GM23338 (cell line): ENCODE data around the gene CDK14. TPM values are rescaled to one million over a fixed set of nuclear protein-coding genes. Genes with fewer than 3 reads are reported as not detected.

Experiments used
- ATAC-seq: fragments of 200-7000 bp; cut with Tn5 transposase; 3 replicates; pipeline ENCODE4 v1.9.1; 2020
- DNase-seq: peaks from one replicate; pipeline ENCODE4 v3.0.0-alpha.2; 2015; ENCODE audit warnings: low spot score
- H2AFZ ChIP-seq: fragments of 200-600 bp; sonication (generic); 2 replicates; pipeline ENCODE4 v1.8.0; 2016; ENCODE audit warnings: antibody characterized with exemption, mild to moderate bottlenecking, moderate library complexity
- H3F3A ChIP-seq: fragments of 200-600 bp; sonication (generic); replicated peaks from 2 replicates; pipeline ENCODE4 v1.8.0; 2017; ENCODE audit warnings: antibody characterized with exemption, mixed run types, low read depth
- H3K27ac ChIP-seq: fragments of 200-600 bp; sonication (generic); 2 replicates; pipeline ENCODE4 v1.6.1; 2016; ENCODE audit warnings: low read depth
- H3K27me3 ChIP-seq: fragments of 200-600 bp; sonication (generic); 2 replicates; pipeline ENCODE4 v1.8.0; 2016; ENCODE audit warnings: mild to moderate bottlenecking, mixed run types, moderate library complexity; ENCODE audit not compliant: insufficient read depth
- H3K36me3 ChIP-seq: fragments of 200-600 bp; sonication (generic); 2 replicates; pipeline ENCODE4 v1.8.0; 2016; ENCODE audit warnings: mild to moderate bottlenecking; ENCODE audit not compliant: insufficient read depth
- H3K4me1 ChIP-seq: fragments of 200-600 bp; sonication (generic); 2 replicates; pipeline ENCODE4 v1.8.0; 2016; ENCODE audit warnings: mild to moderate bottlenecking, moderate library complexity; ENCODE audit not compliant: insufficient read depth
- H3K4me2 ChIP-seq: fragments of 200-600 bp; sonication (generic); 2 replicates; pipeline ENCODE4 v1.7.1; 2017; ENCODE audit warnings: mixed run types
- H3K4me3 ChIP-seq: fragments of 200-600 bp; sonication (generic); 2 replicates; pipeline ENCODE4 v1.6.1; 2016; ENCODE audit warnings: mixed run types
- H3K79me2 ChIP-seq: fragments of 200-600 bp; sonication (generic); replicated peaks from 2 replicates; pipeline ENCODE4 v1.8.0; 2017; ENCODE audit warnings: mild to moderate bottlenecking; ENCODE audit not compliant: insufficient read depth
- H3K9me2 ChIP-seq: fragments of 200-600 bp; sonication (generic); 2 replicates; pipeline ENCODE4 v1.8.0; 2017; ENCODE audit not compliant: insufficient read depth
- H4K20me1 ChIP-seq: fragments of 200-600 bp; sonication (generic); replicated peaks from 2 replicates; pipeline ENCODE4 v1.8.0; 2017; ENCODE audit warnings: mild to moderate bottlenecking; ENCODE audit not compliant: insufficient read depth
- H3K27ac Mint-ChIP-seq: 2 replicates; pipeline ENCODE4 v1.8.0; 2020; ENCODE audit warnings: inconsistent platforms, mild to moderate bottlenecking, moderate library complexity, mixed read lengths
- H3K27me3 Mint-ChIP-seq: 3 replicates; pipeline ENCODE4 v1.8.0; 2022; ENCODE audit warnings: low read depth, mild to moderate bottlenecking, moderate library complexity, mixed read lengths, inconsistent platforms; ENCODE audit not compliant: insufficient read depth, poor library complexity
- H3K36me3 Mint-ChIP-seq: 3 replicates; pipeline ENCODE4 v1.8.0; 2021; ENCODE audit warnings: low read depth, mild to moderate bottlenecking, inconsistent platforms, moderate library complexity, mixed read lengths
- H3K4me1 Mint-ChIP-seq: 3 replicates; pipeline ENCODE4 v1.8.0; 2020; ENCODE audit warnings: mild to moderate bottlenecking, inconsistent platforms, mixed read lengths
- H3K4me3 Mint-ChIP-seq: 3 replicates; pipeline ENCODE4 v1.8.0; 2021; ENCODE audit warnings: moderate library complexity, mild to moderate bottlenecking, inconsistent platforms, mixed read lengths
- H3K9me3 Mint-ChIP-seq: 3 replicates; pipeline ENCODE4 v1.8.0; 2020; ENCODE audit warnings: moderate library complexity, mild to moderate bottlenecking, inconsistent platforms, mixed read lengths
- JUNB ChIP-seq: IDR thresholded peaks from one replicate; pipeline ENCODE4 v1.6.1; 2016; ENCODE audit warnings: antibody characterized with exemption; ENCODE audit not compliant: unreplicated experiment
- POLR2AphosphoS5 ChIP-seq: IDR thresholded peaks from 2 replicates; pipeline ENCODE4 v1.6.1; 2016; ENCODE audit warnings: antibody characterized with exemption, low read depth
- REST ChIP-seq: IDR thresholded peaks from one replicate; pipeline ENCODE4 v1.6.1; 2018; ENCODE audit warnings: antibody characterized with exemption; ENCODE audit not compliant: unreplicated experiment
- STAT1 ChIP-seq: IDR thresholded peaks from one replicate; pipeline ENCODE4 v1.6.1; 2016; ENCODE audit warnings: antibody characterized with exemption; ENCODE audit not compliant: unreplicated experiment
- ZNF114 ChIP-seq: fragments of 250-450 bp; sonication (Bioruptor Pico); IDR thresholded peaks from 2 replicates; pipeline ENCODE4 v1.5.0; 2020; ENCODE audit warnings: mild to moderate bottlenecking, moderate library complexity
- ZNF331 ChIP-seq: fragments of 250-450 bp; sonication (Bioruptor Pico); IDR thresholded peaks from 2 replicates; pipeline ENCODE4 v1.5.0; 2020; ENCODE audit warnings: low read depth, mild to moderate bottlenecking, moderate library complexity
- polyA plus RNA-seq: library from polyadenylated mRNA; unstranded; fragments of >200 nt; fragmentation: Nextera tagmentation; extraction: Ambion mirVana; gene quantifications from 2 replicates; pipeline ENCODE4 v1.2.1, GENCODE V29; 2016
- total RNA-seq: library from RNA; depleted of rRNA; stranded (reverse); fragments of >200 nt; shearing (Covaris generic); gene quantifications from 2 replicates; pipeline ENCODE4 v1.2.3, GENCODE V29; 2014
- TF ChIP-seq, protein P1 (sequence below): fragments of 250-450 bp; sonication (Bioruptor Pico); IDR thresholded peaks from 2 replicates; pipeline ENCODE4 v1.5.0; 2020; ENCODE audit warnings: mild to moderate bottlenecking, moderate library complexity

The CDK14 gene
- total and polyA plus RNA-seq, 2 experiments from 2014 or later = 11.2 to 24.0 TPM

GRCh38 chr7:90891529-90891928 is 295.4 kb downstream of the CDK14 start (continued):
- TF ChIP-seq, protein P1, sequence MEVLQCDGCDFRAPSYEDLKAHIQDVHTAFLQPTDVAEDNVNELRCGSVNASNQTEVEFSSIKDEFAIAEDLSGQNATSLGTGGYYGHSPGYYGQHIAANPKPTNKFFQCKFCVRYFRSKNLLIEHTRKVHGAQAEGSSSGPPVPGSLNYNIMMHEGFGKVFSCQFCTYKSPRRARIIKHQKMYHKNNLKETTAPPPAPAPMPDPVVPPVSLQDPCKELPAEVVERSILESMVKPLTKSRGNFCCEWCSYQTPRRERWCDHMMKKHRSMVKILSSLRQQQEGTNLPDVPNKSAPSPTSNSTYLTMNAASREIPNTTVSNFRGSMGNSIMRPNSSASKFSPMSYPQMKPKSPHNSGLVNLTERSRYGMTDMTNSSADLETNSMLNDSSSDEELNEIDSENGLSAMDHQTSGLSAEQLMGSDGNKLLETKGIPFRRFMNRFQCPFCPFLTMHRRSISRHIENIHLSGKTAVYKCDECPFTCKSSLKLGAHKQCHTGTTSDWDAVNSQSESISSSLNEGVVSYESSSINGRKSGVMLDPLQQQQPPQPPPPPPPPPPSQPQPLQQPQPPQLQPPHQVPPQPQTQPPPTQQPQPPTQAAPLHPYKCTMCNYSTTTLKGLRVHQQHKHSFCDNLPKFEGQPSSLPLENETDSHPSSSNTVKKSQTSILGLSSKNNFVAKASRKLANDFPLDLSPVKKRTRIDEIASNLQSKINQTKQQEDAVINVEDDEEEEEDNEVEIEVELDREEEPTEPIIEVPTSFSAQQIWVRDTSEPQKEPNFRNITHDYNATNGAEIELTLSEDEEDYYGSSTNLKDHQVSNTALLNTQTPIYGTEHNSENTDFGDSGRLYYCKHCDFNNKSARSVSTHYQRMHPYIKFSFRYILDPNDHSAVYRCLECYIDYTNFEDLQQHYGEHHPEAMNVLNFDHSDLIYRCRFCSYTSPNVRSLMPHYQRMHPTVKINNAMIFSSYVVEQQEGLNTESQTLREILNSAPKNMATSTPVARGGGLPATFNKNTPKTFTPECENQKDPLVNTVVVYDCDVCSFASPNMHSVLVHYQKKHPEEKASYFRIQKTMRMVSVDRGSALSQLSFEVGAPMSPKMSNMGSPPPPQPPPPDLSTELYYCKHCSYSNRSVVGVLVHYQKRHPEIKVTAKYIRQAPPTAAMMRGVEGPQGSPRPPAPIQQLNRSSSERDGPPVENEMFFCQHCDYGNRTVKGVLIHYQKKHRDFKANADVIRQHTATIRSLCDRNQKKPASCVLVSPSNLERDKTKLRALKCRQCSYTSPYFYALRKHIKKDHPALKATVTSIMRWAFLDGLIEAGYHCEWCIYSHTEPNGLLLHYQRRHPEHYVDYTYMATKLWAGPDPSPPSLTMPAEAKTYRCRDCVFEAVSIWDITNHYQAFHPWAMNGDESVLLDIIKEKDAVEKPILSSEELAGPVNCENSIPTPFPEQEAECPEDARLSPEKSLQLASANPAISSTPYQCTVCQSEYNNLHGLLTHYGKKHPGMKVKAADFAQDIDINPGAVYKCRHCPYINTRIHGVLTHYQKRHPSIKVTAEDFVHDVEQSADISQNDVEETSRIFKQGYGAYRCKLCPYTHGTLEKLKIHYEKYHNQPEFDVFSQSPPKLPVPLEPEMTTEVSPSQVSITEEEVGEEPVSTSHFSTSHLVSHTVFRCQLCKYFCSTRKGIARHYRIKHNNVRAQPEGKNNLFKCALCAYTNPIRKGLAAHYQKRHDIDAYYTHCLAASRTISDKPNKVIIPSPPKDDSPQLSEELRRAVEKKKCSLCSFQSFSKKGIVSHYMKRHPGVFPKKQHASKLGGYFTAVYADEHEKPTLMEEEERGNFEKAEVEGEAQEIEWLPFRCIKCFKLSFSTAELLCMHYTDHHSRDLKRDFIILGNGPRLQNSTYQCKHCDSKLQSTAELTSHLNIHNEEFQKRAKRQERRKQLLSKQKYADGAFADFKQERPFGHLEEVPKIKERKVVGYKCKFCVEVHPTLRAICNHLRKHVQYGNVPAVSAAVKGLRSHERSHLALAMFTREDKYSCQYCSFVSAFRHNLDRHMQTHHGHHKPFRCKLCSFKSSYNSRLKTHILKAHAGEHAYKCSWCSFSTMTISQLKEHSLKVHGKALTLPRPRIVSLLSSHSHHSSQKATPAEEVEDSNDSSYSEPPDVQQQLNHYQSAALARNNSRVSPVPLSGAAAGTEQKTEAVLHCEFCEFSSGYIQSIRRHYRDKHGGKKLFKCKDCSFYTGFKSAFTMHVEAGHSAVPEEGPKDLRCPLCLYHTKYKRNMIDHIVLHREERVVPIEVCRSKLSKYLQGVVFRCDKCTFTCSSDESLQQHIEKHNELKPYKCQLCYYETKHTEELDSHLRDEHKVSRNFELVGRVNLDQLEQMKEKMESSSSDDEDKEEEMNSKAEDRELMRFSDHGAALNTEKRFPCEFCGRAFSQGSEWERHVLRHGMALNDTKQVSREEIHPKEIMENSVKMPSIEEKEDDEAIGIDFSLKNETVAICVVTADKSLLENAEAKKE (CRISPR knock-in tag) = no peak
- TF ChIP-seq ZNF331 (CRISPR knock-in tag) (no peak), REST (no peak), STAT1 (no peak)

- Histone ChIP-seq H2AFZ (no peak overlapping the region), H3K4me1 (no peaks in the 10 kb centered on the region), H3K4me3 (no peak overlapping the region), H3K36me3 (no peaks in the 10 kb centered on the region), H3K79me2 (peaks cover 3% of the 10 kb centered on the region; the same call in 1 of the 2 replicates), H3K27me3 (no peaks in the 10 kb centered on the region), H3F3A (no peaks in the 10 kb centered on the region), H4K20me1 (no peaks in the 10 kb centered on the region), H3K27ac (no peak overlapping the region), H3K4me2 (no peak overlapping the region), H3K9me2 (no peaks in the 10 kb centered on the region)
- ATAC-seq (no peak), DNase-seq (no peak)
- Mint-ChIP-seq H3K4me3 (no peak overlapping the region), H3K27me3 (no peaks in the 10 kb centered on the region), H3K9me3 (no peaks in the 10 kb centered on the region), H3K27ac (peak overlapping the region; percentile 12; the same call in 1 of the 2 replicates), H3K4me1 (peaks cover 16% of the 10 kb centered on the region), H3K36me3 (no peaks in the 10 kb centered on the region)
- TF ChIP-seq POLR2AphosphoS5 = no peak
- TF ChIP-seq JUNB = no peak
- no peak for TF ChIP-seq ZNF114
Observed at GRCh38 chr7:90892213-90892612, 296.1 kb downstream of the CDK14 start.
